NK-92 (cell line): ENCODE measurements around the gene WDR86.

Experiments
- DNase-seq: peaks from one replicate; lab custom pipeline; 2025; ENCODE audit not compliant: unreplicated experiment; lab: John Stamatoyannopoulos, UW

WDR86 gene

GRCh38 chr7:151409667-151410404, at the start of gene WDR86:
Gene WDR86, minus strand, starts transcription at chr7:151410038. Its CDS starts 449 bp downstream, at chr7:151409589.
- DNase-seq = no peak

GRCh38 chr7:151457534-151457933, 47.7 kb upstream of the WDR86 start:
- DNase-seq = no peak

GRCh38 chr7:151456782-151457181, 46.9 kb upstream of the WDR86 start:
- DNase-seq = no peak

GRCh38 chr7:151456276-151456675, 46.4 kb upstream of the WDR86 start:
- no peak for DNase-seq

- DNase-seq = no peak
Observed at GRCh38 chr7:151455690-151456089, 45.9 kb upstream of the WDR86 start.

- DNase-seq = no peak
Observed at GRCh38 chr7:151454932-151455530, 45.2 kb upstream of the WDR86 start.

GRCh38 chr7:151454305-151454704, 44.5 kb upstream of the WDR86 start:
- no peak for DNase-seq

GRCh38 chr7:151453326-151453791, 43.5 kb upstream of the WDR86 start:
- no peak for DNase-seq

GRCh38 chr7:151452680-151453325, 43.0 kb upstream of the WDR86 start:
- no peak for DNase-seq

GRCh38 chr7:151451626-151452571, 42.1 kb upstream of the WDR86 start:
- DNase-seq = no peak

GRCh38 chr7:151451156-151451555, 41.3 kb upstream of the WDR86 start:
- DNase-seq = no peak

- no peak for DNase-seq
Observed at GRCh38 chr7:151449990-151450389, 40.2 kb upstream of the WDR86 start.

- DNase-seq = no peak
Observed at GRCh38 chr7:151448261-151449252, 38.7 kb upstream of the WDR86 start.

- DNase-seq = no peak
Observed at GRCh38 chr7:151447901-151448260, 38.0 kb upstream of the WDR86 start.

GRCh38 chr7:151447312-151447711, 37.5 kb upstream of the WDR86 start:
- DNase-seq = no peak

- no peak for DNase-seq
Observed at GRCh38 chr7:151446412-151446811, 36.6 kb upstream of the WDR86 start.

- no peak for DNase-seq
Observed at GRCh38 chr7:151444632-151445031, 34.8 kb upstream of the WDR86 start.

- DNase-seq = no peak
Observed at GRCh38 chr7:151442776-151443496, 33.1 kb upstream of the WDR86 start.

GRCh38 chr7:151440799-151441445, 31.1 kb upstream of the WDR86 start:
- DNase-seq = no peak
